ENCODE results near the gene SLC22A3. TPM values are rescaled to one million over a fixed set of nuclear protein-coding genes. Genes with fewer than 3 reads are reported as not detected.

The SLC22A3 gene
- total RNA-seq, 3 donors from 2014 or later (not counting 1 experiment from before 2014, with no cell fraction given) = not detected

- Histone ChIP-seq H3K27ac (ENCODE audit: low read length) (no peak overlapping the region), H3K4me3 (ENCODE audit: low read length) (no peak overlapping the region), H3K4me1 (ENCODE audit: control insufficient read depth, insufficient read depth, low read length) (peaks cover 3% of the 10 kb centered on the region), H3K36me3 (ENCODE audit: control insufficient read depth, insufficient read depth, low read length) (no peaks in the 10 kb centered on the region), H3K9me3 (ENCODE audit: control insufficient read depth, insufficient read depth, low read length) (no peaks in the 10 kb centered on the region), H3K27me3 (ENCODE audit: control insufficient read depth, insufficient read depth, low read length) (no peaks in the 10 kb centered on the region)
- Mint-ChIP-seq H3K4me1 (peaks cover 11 to 12% of the 10 kb centered on the region in 2 donors), H3K27ac (no peak overlapping the region), H3K36me3 (peaks cover 7% of the 10 kb centered on the region), H3K9me3 (no peaks in the 10 kb centered on the region), H3K4me3 (no peak overlapping the region), H3K27me3 (ENCODE audit: low read depth in 2 of 2) (peaks cover 0 to 32% of the 10 kb centered on the region in 2 donors)
- intact Hi-C loops (cut with micrococcal nuclease) = no loop called here
- 62% methylated on average over 2 of the region's 2 CpGs for WGBS (ENCODE audit: insufficient coverage)
- no peak for ATAC-seq
- DNase-seq = no peak
- no peak for TF ChIP-seq CTCF (IDR thresholded peaks at IDR 0.05)
Observed at GRCh38 chr6:160394654-160395035, 46.5 kb downstream of the SLC22A3 start.

GRCh38 chr6:160395187-160395586 is 47.0 kb downstream of the SLC22A3 start:
- Mint-ChIP-seq H3K27me3 (ENCODE audit: low read depth in 2 of 2) (peaks cover 0 to 27% of the 10 kb centered on the region in 2 donors), H3K36me3 (peaks cover 7% of the 10 kb centered on the region), H3K9me3 (no peaks in the 10 kb centered on the region), H3K4me3 (no peak overlapping the region), H3K4me1 (peaks cover 15 to 16% of the 10 kb centered on the region in 2 donors), H3K27ac (no peak overlapping the region)
- no peaks in the 10 kb centered on the region for H3K9me3 ChIP-seq (ENCODE audit: control insufficient read depth, insufficient read depth, low read length)
- 92% methylated on average over 3 of the region's 3 CpGs for WGBS (ENCODE audit: insufficient coverage)
- no peak overlapping the region for H3K4me3 ChIP-seq (ENCODE audit: low read length)
- peaks cover 5% of the 10 kb centered on the region for H3K4me1 ChIP-seq (ENCODE audit: control insufficient read depth, insufficient read depth, low read length)
- H3K27me3 ChIP-seq (ENCODE audit: control insufficient read depth, insufficient read depth, low read length) = no peaks in the 10 kb centered on the region
- no peak for DNase-seq
- intact Hi-C loops (cut with micrococcal nuclease) = no loop called here
- H3K36me3 ChIP-seq (ENCODE audit: control insufficient read depth, insufficient read depth, low read length) = no peaks in the 10 kb centered on the region
- TF ChIP-seq CTCF (IDR thresholded peaks at IDR 0.05) = no peak
- no peak for ATAC-seq
- no peak overlapping the region for H3K27ac ChIP-seq (ENCODE audit: low read length)

GRCh38 chr6:160396292-160396691 is 48.1 kb downstream of the SLC22A3 start:
- no peak overlapping the region for H3K27ac ChIP-seq (ENCODE audit: low read length)
- DNase-seq (no peak), ATAC-seq (no peak)
- H3K4me3 ChIP-seq (ENCODE audit: low read length) = no peak overlapping the region
- H3K4me1 ChIP-seq (ENCODE audit: control insufficient read depth, insufficient read depth, low read length) = peaks cover 7% of the 10 kb centered on the region
- H3K4me1 Mint-ChIP-seq = peaks cover 21 to 23% of the 10 kb centered on the region in 2 donors
- no peak overlapping the region for H3K27ac Mint-ChIP-seq
- H3K9me3 Mint-ChIP-seq = peaks cover 0 to 9% of the 10 kb centered on the region in 2 donors
- no peak for TF ChIP-seq CTCF (IDR thresholded peaks at IDR 0.05)
- no peaks in the 10 kb centered on the region for H3K9me3 ChIP-seq (ENCODE audit: control insufficient read depth, insufficient read depth, low read length)
- H3K27me3 Mint-ChIP-seq (ENCODE audit: low read depth in 2 of 2) = peaks cover 0 to 23% of the 10 kb centered on the region in 2 donors
- H3K4me3 Mint-ChIP-seq = no peak overlapping the region
- intact Hi-C loops (cut with micrococcal nuclease) = no loop called here
- H3K36me3 ChIP-seq (ENCODE audit: control insufficient read depth, insufficient read depth, low read length) = no peaks in the 10 kb centered on the region
- H3K27me3 ChIP-seq (ENCODE audit: control insufficient read depth, insufficient read depth, low read length) = no peaks in the 10 kb centered on the region
- peaks cover 7% of the 10 kb centered on the region for H3K36me3 Mint-ChIP-seq
- no CpG with 5 or more reads among the region's 1 CpG for WGBS (ENCODE audit: insufficient coverage)

- H3K27ac ChIP-seq (ENCODE audit: low read length) = peak overlapping the region; percentile 47
- WGBS (ENCODE audit: insufficient coverage) = 71% methylated on average over 3 of the region's 3 CpGs
- no peaks in the 10 kb centered on the region for H3K9me3 ChIP-seq (ENCODE audit: control insufficient read depth, insufficient read depth, low read length)
- peaks cover 7% of the 10 kb centered on the region for H3K4me1 ChIP-seq (ENCODE audit: control insufficient read depth, insufficient read depth, low read length)
- peak overlapping the region; percentile 28 for H3K4me3 Mint-ChIP-seq
- H3K4me3 ChIP-seq (ENCODE audit: low read length) = no peak overlapping the region
- peaks cover 3 to 32% of the 10 kb centered on the region in 2 donors for H3K27me3 Mint-ChIP-seq (ENCODE audit: low read depth in 2 of 2)
- no peak for TF ChIP-seq CTCF (IDR thresholded peaks at IDR 0.05)
- H3K36me3 Mint-ChIP-seq = peaks cover 3% of the 10 kb centered on the region
- intact Hi-C loops (cut with micrococcal nuclease) = no loop called here
- DNase-seq (no peak), ATAC-seq (peak; percentile 52 to 59 (median 58))
- peak overlapping the region; percentile 35 to 60 for H3K27ac Mint-ChIP-seq
- peaks cover 21 to 23% of the 10 kb centered on the region in 2 donors for H3K4me1 Mint-ChIP-seq
- H3K36me3 ChIP-seq (ENCODE audit: control insufficient read depth, insufficient read depth, low read length) = no peaks in the 10 kb centered on the region
- peaks cover 0 to 9% of the 10 kb centered on the region in 2 donors for H3K9me3 Mint-ChIP-seq
- H3K27me3 ChIP-seq (ENCODE audit: control insufficient read depth, insufficient read depth, low read length) = no peaks in the 10 kb centered on the region
Observed at GRCh38 chr6:160398674-160399271, 50.6 kb downstream of the SLC22A3 start.
